Measurements from ENCODE around the gene PPM1E. TPM values are rescaled to one million over a fixed set of nuclear protein-coding genes. Genes with fewer than 3 reads are reported as not detected.

Gene PPM1E
- total RNA-seq, 4 donors from 2014 or later = 0.24 to 3.0 TPM; not detected in 2

- no peaks in the 10 kb centered on the region for H3K4me1 ChIP-seq
- DNase-seq = no peak
- intact Hi-C loops (cut with DNase I; ENCODE audit: low total_unique reads) = no loop called here
Measured at GRCh38 chr17:59024916-59025315, 269.3 kb downstream of the PPM1E start.

GRCh38 chr17:59026176-59026939 lies 270.7 kb downstream of the PPM1E start:
- no peak overlapping the region for H3K4me3 ChIP-seq
- no peak for DNase-seq
- H3K9me3 ChIP-seq = no peaks in the 10 kb centered on the region
- H3K4me1 ChIP-seq = no peaks in the 10 kb centered on the region
- H3K27ac ChIP-seq = no peak overlapping the region
- TF ChIP-seq CTCF (IDR thresholded peaks at IDR 0.05) = no peak
- no peak for TF ChIP-seq POLR2A (IDR thresholded peaks at IDR 0.05)
- H3K36me3 ChIP-seq = no peaks in the 10 kb centered on the region
- intact Hi-C loops (cut with DNase I; ENCODE audit: low total_unique reads) = no loop called here
- no peaks in the 10 kb centered on the region for H3K27me3 ChIP-seq

More at GRCh38 chr17:59024916-59025315, 269.3 kb downstream of the PPM1E start:
- no peaks in the 10 kb centered on the region for H3K36me3 ChIP-seq
- H3K9me3 ChIP-seq = no peaks in the 10 kb centered on the region
- H3K27me3 ChIP-seq = no peaks in the 10 kb centered on the region
- TF ChIP-seq POLR2A (IDR thresholded peaks at IDR 0.05) (no peak), CTCF (IDR thresholded peaks at IDR 0.05) (no peak)
- no peak overlapping the region for H3K27ac ChIP-seq
- no peak overlapping the region for H3K4me3 ChIP-seq

GRCh38 chr17:59027750-59028149 lies 272.1 kb downstream of the PPM1E start:
- no peak for DNase-seq
- Histone ChIP-seq H3K9me3 (no peaks in the 10 kb centered on the region), H3K4me1 (no peaks in the 10 kb centered on the region), H3K27ac (no peak overlapping the region), H3K27me3 (no peaks in the 10 kb centered on the region), H3K36me3 (no peaks in the 10 kb centered on the region), H3K4me3 (no peak overlapping the region)
- intact Hi-C loops (cut with DNase I; ENCODE audit: low total_unique reads) = no loop called here
- TF ChIP-seq CTCF (IDR thresholded peaks at IDR 0.05) (no peak), POLR2A (IDR thresholded peaks at IDR 0.05) (no peak)

DNA sequence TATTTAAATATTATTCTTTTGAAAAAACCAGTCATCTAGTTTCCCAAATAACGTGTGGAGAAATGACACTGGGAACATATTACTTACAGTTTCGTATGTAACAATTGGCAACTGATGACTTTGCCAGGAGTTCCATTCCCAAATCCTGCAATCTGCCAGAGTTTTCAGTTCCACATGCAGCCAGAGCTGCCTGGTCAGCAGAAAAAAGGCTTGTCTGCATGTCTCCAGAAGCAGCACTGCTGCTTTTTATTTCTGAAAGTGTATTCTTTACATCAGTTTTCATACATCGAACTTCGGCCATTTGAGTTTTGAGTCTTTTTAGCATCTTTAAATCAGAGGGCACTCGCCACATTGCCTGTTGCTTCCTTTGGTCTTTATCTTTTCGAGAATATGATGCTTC lies 272.7 kb downstream of the PPM1E start:
- DNase-seq = no peak
- no peaks in the 10 kb centered on the region for H3K27me3 ChIP-seq
- H3K36me3 ChIP-seq = no peaks in the 10 kb centered on the region
- no peaks in the 10 kb centered on the region for H3K4me1 ChIP-seq
- intact Hi-C loops (cut with DNase I; ENCODE audit: low total_unique reads) = no loop called here
- H3K27ac ChIP-seq = no peak overlapping the region
- TF ChIP-seq CTCF (IDR thresholded peaks at IDR 0.05) = no peak
- no peak for TF ChIP-seq POLR2A (IDR thresholded peaks at IDR 0.05)
- H3K9me3 ChIP-seq = no peaks in the 10 kb centered on the region
- no peak overlapping the region for H3K4me3 ChIP-seq

GRCh38 chr17:59030811-59031210 lies 275.2 kb downstream of the PPM1E start:
- no peaks in the 10 kb centered on the region for H3K36me3 ChIP-seq
- no peaks in the 10 kb centered on the region for H3K27me3 ChIP-seq
- no peak overlapping the region for H3K27ac ChIP-seq
- intact Hi-C loops (cut with DNase I; ENCODE audit: low total_unique reads) = no loop called here
- TF ChIP-seq CTCF (IDR thresholded peaks at IDR 0.05) = no peak
- TF ChIP-seq POLR2A (IDR thresholded peaks at IDR 0.05) = no peak
- H3K4me3 ChIP-seq = no peak overlapping the region
- no peaks in the 10 kb centered on the region for H3K4me1 ChIP-seq
- no peak for DNase-seq
- H3K9me3 ChIP-seq = no peaks in the 10 kb centered on the region

Small RNAs within 50 kb of the gene (small RNA-seq; reads per million reads assigned to genes)
- not detected for gene AC025521.1
- not detected for gene RF00017
- gene RNU6-518P = not detected

Other genes starting within 250 kb of the PPM1E start
- 10 to 100 TPM in 3 of 4 donors, 1 to 10 TPM in 1; 9.7 to 59.1 (median 25.5) TPM for gene MTMR4, start 241.2 kb upstream of the PPM1E start, total RNA-seq
- under 1 TPM in 3 of 4 donors, not detected in 1; 0.28 to 0.55 (median 0.29) TPM for gene TEX14, start 63.8 kb upstream of the PPM1E start, total RNA-seq
- gene RAD51C, start 63.3 kb upstream of the PPM1E start, total RNA-seq = 10 to 100 TPM in 2 of 4 donors, 1 to 10 TPM in 2; 1.2 to 32.6 (median 18.8) TPM